HG03558 (cell line): Measurements from ENCODE around the gene GINS1.
"Not testable (repeated sequence)": the region's sequence is repeated elsewhere in the genome, so short reads cannot be mapped to it uniquely, and the experiment has no call there.

Experiments used
- ATAC-seq: cut with Tn5 transposase; IDR thresholded peaks from one replicate; pipeline ENCODE4 v1.9.1; 2021; ENCODE audit warnings: moderate number of reproducible peaks; ENCODE audit not compliant: unreplicated experiment; ENCODE audit errors: extremely low read depth

Gene GINS1

GRCh38 chr20:25389401-25389857, 18.0 kb upstream of the GINS1 start:
- no peak for ATAC-seq

DNA sequence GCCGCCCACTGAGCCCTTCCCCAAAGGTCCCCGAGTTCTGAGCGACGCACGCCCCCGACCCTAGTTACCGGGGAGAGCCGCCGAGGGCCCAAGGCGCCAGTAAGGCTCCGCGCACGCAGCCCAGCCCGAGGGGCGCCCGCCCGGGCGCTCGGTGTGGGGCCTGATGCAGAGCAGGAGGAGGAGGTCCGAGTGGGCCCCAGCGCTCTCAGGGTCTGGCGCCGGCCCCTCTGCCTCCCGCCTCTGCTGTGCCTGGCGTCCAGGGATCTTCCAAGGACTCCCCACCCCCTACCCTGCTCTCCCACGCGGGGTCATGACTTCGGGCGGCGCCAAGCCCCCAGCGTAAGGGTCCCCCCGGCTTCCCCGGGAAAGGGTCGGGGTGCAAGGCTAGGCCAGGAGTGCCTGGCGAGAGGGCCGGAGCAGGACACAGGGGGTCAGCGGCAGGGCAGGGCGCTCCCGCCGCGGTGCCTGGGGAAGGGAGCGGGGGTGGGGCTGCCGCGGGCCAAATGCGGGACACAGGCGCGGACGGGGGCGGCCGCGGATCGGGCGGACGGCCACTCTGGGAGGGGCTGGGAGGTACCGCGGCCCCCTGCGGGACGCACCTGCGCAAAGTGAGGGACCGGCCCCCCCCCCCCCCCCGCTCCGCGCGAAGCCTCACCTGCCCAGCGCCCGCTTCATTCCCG, 17.5 kb upstream of the GINS1 start:
- ATAC-seq = peak; percentile 7

GRCh38 chr20:25390538-25391528, 16.6 kb upstream of the GINS1 start, which contains the start of gene ABHD12:
Gene ABHD12 (minus strand): TSS chr20:25390835. CDS start chr20:25390703, 132 bp downstream.
- peak; percentile 85 for ATAC-seq

DNA sequence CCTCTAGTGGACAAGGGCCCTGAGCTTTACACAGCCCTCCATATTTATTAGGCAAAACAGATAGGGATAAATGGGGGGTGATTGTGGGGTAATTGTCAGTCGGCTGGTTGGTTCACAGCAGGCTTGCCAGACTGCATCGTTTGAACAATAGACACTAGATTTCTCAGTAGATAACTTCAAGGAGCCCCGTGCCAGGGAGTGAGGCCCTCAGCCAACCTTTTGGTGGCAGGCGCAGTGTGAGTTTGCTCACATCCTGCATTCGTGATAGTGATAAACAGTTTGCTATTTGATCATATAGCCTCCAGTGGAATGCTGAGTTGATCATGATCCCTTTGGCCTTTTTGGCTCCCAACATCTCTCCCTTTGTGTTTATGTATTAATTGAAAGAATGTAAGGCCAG, 13.2 kb upstream of the GINS1 start:
- no peak for ATAC-seq

DNA sequence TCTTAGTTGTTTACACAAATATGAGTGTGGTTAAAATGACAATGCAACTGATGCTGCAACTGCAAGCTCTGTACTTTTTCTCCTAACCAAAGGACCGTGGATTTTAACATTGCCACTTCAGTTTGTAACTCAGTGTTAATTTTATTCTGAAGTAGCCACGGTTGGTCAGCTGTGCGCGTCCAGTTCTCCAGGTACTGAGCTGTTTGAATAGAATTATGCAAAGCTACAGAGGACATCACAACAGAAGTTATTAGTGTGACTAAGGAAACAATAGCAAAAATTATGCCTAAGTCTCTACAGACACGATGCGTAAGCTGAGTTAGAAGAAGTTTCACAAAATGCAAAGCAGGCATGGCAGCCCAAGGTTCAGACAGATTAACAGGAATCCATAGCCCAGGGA, 12.5 kb upstream of the GINS1 start:
- no peak for ATAC-seq

DNA sequence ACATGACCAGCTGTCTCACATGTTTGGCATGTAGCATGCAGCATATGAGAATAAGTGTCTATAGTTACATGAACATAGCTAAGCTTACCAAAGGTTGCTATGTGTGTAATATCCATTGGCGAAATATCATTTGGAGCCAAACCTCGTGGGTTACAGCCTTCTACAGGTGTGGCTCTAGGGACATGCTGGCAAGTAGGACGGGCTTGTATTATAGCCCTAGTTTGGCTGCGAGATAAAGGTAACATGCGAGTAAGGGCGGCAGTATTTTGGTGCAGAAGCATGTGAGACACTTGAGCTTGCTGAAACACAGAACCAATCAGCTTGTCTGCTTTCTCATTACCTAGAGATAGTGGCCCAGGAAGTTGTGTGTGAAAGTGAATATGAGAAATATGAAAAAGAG, 10.4 kb upstream of the GINS1 start:
- no peak for ATAC-seq

GRCh38 chr20:25397821-25398220, 9.7 kb upstream of the GINS1 start:
- ATAC-seq = no peak

- no peak for ATAC-seq
Measured at GRCh38 chr20:25398376-25399036, 9.0 kb upstream of the GINS1 start.

DNA sequence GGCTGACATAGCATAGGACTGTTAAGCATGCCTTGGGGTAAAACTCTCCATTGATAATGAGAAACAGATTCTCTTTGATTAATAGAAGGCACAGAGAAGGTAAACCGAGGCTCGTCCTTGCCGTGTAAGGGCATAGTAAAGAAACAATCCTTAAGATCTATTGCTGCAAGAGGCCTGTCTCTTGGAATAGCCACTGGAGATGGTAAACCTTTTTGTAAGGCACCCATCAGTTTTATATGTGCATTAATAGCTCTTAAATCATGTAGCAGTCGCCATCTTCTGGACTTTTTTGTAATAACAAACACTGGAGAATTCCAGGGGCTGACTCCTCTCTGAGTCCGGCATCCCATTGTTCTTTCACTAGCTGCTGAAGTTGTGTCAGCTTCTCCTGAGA, 8.4 kb upstream of the GINS1 start:
- ATAC-seq = no peak

DNA sequence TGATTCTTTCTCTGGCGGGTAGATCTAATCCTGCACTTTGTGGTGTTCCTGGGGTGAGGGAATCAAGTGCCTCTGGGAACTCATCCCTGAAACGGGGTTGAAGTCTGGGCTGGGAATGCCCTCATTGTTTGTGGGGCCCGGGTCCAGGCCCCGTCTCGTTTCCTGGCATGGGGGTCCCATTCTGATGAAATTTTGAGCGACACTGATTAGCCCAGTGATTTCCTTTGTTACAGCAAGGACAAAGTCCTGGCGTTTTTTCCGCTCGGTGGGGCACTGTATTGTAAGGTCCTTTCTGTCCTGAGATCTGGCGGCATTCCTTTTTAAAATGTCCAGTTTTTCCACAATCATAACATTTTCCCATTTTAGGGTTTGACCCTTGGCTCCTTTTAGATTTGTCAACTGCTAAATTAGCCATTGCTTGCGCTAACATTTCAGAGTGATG, 7.2 kb upstream of the GINS1 start:
- not testable (repeated sequence) for ATAC-seq

DNA sequence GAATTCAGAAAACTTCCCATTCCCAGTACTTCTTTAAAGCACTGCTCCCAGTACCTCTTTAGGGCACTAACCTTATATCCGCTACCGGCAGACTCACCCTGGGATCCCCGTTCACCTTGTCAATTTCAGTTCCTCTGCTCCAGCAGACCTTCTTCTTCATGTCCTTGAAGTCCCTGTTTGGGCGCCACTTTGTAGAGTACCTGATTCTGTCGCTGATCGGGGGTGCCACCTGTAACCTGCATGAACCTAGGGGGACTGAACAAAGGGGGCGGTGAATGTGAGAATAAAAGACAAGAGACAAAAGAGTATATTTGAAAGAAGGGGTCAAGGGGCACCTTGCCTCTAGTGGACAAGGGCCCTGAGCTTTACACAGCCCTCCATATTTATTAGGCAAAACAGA, 4.9 kb upstream of the GINS1 start:
- no peak for ATAC-seq

- ATAC-seq = no peak
Measured at GRCh38 chr20:25408170-25408547, 686 bp downstream of the GINS1 start.

- ATAC-seq = no peak
Measured at GRCh38 chr20:25408890-25409289, 1.4 kb downstream of the GINS1 start.

DNA sequence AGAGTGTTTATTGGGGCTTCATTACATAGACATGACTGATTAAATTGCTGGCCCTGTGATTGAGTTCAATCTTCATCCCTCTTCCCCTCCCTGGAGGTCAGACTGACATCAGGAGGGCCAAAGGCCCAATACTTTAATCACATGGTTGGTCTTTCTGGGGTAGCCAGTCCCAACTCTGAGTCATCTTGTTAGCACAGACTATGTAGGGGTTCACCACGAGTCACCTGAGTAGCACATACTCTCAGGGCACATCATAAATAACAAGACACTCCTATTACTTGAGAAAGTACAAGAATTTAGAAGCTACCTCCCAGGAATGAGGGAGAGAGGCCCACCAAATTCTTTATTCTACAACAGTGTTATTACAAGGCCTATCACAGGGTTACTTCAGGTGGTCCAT, 11.3 kb downstream of the GINS1 start:
- ATAC-seq = no peak

- ATAC-seq = no peak
Measured at GRCh38 chr20:25421102-25421501, 13.6 kb downstream of the GINS1 start.

GRCh38 chr20:25422032-25422431, 14.6 kb downstream of the GINS1 start:
- ATAC-seq = no peak

DNA sequence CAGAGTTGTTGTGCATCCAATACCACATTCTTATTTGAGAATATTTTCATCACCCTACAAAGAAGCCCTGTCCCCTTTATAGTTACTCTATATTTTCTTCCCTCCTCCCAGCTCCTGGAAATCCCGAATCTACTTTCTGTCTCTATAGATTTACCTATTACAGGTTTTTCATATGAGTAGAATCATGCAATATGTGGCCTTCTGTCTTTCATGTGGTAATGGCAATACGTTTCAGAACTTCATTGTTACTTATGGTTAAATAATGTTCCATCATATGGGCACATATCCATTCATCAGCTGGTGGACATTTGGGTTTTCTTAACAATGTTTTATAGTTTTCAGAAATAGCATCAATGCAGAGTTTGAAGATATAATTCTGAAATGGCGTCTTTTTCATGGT, 17.1 kb downstream of the GINS1 start:
- no peak for ATAC-seq

GRCh38 chr20:25437153-25437581, 29.7 kb downstream of the GINS1 start:
- no peak for ATAC-seq

DNA sequence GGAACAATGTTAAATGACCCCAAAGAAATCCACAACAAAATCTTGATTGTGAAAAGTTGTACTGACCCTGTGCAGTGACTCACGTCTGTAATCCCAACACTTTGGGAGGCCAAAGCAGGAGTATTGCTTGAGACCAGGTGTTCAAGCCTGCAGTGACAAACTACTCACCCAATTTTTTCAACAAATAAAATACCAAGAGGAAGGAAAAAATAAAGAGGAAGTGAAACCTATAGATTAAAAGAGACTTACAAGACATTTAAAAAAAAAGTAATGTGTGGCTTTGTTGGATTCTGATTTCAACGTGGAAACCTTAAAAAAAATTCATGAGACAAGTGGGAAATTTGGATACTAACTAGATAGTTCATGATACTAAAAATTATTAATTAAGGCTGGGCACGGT, 31.9 kb downstream of the GINS1 start:
- no peak for ATAC-seq

DNA sequence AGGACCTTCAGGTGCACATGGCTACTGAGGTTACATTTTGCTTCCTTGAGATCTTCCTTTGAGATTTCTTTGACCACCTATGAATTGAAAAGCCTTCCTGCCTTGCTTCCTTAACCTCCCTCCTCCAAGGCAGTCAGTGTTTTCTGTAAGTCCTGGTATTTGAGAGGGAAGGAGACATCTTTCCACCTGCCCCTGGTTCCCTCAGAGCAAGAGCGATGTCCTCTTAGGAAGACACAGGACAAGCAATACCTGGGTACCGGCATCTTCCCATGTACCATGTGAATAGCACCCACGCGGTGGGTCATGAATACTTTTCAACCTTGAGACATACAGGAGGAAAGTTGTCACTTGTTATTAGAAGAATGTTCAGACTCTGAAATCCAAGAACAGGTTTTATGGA, 37.1 kb downstream of the GINS1 start:
- ATAC-seq = no peak

- ATAC-seq = no peak
Measured at GRCh38 chr20:25447671-25448070, 40.2 kb downstream of the GINS1 start.
